Skeletal muscle cell (primary cell): ENCODE data around the gene BIN2.
"Not testable (repeated sequence)": the region's sequence is repeated elsewhere in the genome, so short reads cannot be mapped to it uniquely, and the experiment has no call there.

Experiments used
- DNase-seq: peaks from one replicate; pipeline ENCODE4 v3.0.0-alpha.2; 2010; ENCODE audit warnings: low read depth
- H3K4me3 ChIP-seq: 2 replicates; pipeline ENCODE4 v1.5.1; 2011; ENCODE audit warnings: low read depth, mild to moderate bottlenecking, control low read depth, low read length, moderate library complexity

Gene BIN2

DNA sequence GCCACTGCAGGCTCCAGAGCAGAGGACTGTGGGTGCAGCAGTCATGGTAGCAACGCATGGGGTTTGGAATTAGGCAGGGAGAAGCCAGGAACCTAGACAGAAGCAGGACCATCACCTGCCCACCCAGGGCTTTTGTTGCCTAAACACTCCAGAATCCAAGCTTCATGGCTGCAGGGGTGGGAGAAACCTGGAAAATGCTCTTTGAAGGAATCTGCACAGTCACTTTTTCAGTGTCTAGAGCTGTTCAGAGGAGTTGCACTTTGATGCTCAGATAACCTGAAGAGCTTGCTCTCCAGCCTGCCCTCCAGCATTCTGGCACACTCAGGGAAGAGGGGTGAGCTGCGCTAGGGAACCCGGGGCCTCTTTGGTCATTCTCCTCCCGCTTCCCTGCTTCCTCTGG, 24.1 kb upstream of the BIN2 start:
- DNase-seq = no peak
- H3K4me3 ChIP-seq = no peak overlapping the region

DNA sequence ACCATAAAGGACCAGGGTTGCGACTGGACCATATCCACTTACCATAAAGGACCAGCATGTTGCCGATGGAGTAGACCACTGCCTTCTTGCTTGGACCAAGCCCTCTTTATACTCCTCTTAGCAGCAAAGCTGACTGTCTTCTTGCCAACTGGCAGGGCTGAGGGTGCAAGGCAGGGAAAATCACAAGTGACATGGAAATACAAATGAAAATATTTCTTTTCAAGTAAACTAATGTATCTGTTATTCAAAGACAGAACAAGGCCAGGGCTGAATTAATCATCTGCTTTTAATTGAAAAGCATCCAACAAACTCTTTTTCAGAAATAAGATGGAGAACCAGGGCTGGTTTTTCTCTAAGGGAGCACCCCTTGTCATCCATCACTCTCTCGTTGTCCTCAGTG, 22.6 kb upstream of the BIN2 start, which contains the start of gene CELA1:
TSS of gene CELA1 (minus strand) at position 99 of the 400 bp plus-strand sequence. CDS start at position 58, 41 bp downstream.
- no peak within 1 kb of the TSS for H3K4me3 ChIP-seq
- DNase-seq = no peak

DNA sequence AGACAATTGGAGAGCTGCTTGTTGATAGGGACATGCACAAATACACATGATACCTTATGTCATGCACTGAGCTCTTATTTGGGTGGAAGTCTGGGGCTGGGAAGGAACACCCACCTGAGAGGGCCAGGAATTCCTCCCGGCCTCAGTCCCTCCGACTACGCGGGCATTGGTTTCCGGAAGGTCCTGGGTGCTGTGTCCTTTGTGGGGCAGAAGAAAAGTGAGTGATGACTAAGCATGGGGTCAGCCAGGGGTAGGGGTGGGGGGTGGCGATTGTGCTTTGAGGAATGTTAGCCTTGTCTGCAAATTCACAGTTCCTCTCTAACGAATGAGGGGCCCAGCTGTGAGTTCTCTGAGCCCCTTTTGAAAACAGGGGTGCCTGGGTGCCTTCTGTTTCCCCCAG, 21.7 kb upstream of the BIN2 start:
- no peak overlapping the region for H3K4me3 ChIP-seq
- DNase-seq = no peak

DNA sequence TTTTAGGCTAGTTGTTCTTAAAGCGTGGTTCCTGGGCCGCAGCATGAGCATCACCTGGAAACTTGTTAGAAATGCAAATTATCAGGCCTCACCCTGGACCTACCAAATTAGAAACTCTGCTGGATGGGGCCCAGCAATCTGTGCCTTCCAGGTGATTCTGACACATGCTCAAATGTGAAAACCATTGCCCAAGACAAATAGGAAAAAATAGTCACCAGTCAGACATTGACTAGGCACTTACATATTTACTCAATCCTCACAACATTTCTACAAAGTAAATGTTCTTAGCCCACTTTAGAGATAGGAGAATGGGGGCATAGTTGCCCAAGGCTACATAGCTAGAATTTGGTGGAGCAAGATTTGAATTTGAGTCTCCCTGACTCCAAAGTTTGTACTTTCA, 19.2 kb upstream of the BIN2 start:
- H3K4me3 ChIP-seq = no peak overlapping the region
- DNase-seq = no peak

DNA sequence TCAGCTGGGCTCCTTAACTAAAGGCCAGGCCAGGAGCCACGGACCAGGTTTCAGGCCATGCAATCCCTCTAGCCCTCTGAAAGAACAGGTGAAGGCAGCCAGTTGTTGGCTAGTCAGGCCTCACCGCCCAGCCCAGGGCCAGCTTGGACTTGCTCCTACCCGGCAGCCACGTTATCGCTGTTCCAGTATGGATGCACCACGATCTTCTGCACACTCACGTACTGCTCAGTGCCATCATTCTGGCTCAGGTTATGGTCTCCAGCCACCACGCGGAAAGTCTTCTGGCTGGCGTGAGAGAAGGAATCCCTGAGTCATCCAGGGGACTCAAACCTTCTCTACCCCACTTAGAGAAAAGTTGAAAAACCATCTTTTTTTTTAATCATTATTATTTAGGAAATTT, 18.4 kb upstream of the BIN2 start:
- no peak for DNase-seq
- no peak overlapping the region for H3K4me3 ChIP-seq

- DNase-seq = no peak
- peak overlapping the region; percentile 11 for H3K4me3 ChIP-seq
Measured at GRCh38 chr12:51341251-51342007, 17.5 kb upstream of the BIN2 start.

DNA sequence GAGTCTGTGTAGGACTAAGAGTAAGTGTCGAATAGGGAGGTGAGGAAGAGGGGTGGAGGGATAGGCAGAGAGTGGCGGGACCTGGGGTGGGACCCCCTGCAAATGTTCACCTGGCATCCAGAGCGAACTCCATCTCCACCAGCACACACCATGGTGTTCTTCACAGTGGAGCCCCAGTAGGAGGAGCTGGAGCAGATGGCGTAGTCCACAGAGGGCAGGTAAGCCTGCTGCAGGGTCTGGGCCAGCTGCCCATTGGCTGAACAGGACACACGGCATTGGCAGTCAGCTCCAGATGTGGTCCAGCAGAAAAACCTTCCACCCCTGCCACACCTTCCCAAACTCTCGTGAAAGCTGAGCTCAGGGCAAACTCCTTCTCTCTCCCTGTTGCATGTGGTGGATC, 15.8 kb upstream of the BIN2 start:
- H3K4me3 ChIP-seq = no peak overlapping the region
- no peak for DNase-seq

- DNase-seq = not testable (repeated sequence)
Measured at GRCh38 chr12:51337336-51337735, 13.4 kb upstream of the BIN2 start.

GRCh38 chr12:51335931-51336330, 12.0 kb upstream of the BIN2 start:
- no peak overlapping the region for H3K4me3 ChIP-seq
- DNase-seq = no peak

More at GRCh38 chr12:51337336-51337735, 13.4 kb upstream of the BIN2 start:
- not testable (repeated sequence) for H3K4me3 ChIP-seq

DNA sequence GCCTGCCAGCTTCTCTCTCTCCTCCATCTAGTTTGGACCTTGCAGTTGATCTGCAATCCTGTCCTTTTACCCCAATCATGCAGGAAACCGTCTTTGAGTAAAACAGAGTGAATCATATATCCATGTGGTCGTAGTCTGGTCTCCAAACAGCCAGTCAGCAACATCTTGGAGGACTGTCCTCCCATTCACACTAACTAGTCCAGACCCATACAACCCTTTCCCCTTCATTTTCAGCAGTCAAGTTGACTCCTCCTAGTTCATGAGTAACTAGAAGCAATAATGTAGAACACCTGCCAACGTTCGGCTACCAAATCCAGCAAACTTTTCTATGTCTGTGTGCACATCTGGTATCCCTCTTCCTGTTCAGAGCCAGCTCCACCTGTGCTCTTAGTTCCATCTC, 10.8 kb upstream of the BIN2 start:
- DNase-seq = no peak
- no peak overlapping the region for H3K4me3 ChIP-seq

DNA sequence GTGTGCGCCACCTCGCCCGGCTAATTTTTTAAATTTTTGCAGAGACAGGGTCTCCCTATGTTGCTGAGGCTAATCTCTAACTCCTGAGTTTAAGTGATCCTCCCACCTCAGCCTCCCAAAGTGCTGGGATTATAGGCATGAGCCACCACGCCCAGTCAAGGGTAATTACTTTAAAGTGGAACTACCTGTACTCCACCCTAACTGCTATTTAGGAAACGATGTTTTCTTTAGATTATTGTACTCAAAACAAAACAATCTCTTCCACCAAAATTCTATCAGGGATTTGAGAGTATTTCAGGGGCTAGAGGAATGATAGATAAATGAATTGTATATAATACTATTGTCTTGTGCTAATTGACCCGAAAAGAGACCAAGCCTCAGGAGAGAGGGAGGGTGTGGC, 9.6 kb upstream of the BIN2 start:
- DNase-seq = no peak
- H3K4me3 ChIP-seq = no peak overlapping the region

DNA sequence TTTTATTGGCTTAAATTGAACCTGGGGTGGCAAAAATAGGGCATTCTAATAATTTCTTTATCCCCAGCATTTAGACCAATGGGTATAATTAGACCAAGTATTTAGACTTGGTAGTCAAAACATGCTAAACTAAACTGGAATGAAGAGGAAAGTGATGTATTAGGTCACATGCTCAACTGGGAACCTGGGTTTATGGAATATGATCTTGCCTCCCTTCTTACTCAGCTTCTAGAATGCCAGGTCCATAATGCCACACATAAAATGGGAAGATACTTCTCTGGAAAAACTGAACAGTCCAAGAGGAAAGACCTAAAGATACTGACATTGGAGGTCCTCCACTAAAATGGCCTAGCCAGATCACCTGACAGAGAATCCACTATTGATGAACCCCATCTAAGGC, 6.2 kb upstream of the BIN2 start:
- DNase-seq = no peak
- no peak overlapping the region for H3K4me3 ChIP-seq

- DNase-seq = no peak
- no peak overlapping the region for H3K4me3 ChIP-seq
Measured at GRCh38 chr12:51329742-51330141, 5.8 kb upstream of the BIN2 start.

DNA sequence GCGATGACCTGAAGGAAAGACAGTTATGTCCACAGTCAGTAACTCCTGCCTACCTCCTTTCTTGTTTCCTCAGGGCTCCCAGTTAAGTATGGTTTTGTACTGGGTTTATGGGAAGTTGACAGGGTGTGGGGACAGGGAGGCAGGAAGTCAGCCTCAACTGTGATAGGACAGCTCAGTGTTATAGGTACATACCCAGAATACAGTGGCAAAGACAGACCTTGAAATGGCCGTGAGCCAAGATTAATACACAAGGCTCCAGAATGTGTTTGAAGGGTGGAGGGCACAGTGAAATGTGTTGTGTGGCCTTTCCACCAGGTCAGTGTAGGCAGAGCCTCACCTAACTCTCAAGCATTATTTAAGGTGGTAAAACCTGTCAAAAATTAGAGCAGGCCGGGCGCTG, 4.6 kb upstream of the BIN2 start:
- DNase-seq = no peak
- no peak overlapping the region for H3K4me3 ChIP-seq

- H3K4me3 ChIP-seq = no peak overlapping the region
- peak; percentile 37 for DNase-seq
Measured at GRCh38 chr12:51326698-51327439, 2.9 kb upstream of the BIN2 start.

DNA sequence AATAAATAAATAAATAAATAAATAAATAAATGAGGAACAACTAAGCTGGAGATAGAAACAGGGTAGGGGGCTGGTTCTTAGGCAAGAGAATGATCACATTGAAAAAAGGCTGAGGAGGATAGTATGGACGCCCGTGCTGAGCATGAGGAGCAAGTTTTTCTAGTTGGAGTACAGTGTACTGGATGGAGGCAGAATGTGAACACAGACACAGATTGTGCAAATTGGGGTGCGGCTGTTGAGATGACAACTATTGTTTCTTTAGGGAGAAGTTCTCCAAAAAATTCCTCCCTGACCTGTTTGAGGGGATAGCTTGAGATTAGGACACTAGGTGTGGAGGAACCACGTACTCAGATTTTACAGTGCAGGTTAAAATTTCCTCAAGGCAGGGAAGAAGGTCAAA, 979 bp upstream of the BIN2 start:
- H3K4me3 ChIP-seq = no peak overlapping the region
- no peak for DNase-seq

GRCh38 chr12:51323317-51323960, 535 bp downstream of the BIN2 start:
- DNase-seq = no peak
- H3K4me3 ChIP-seq = no peak overlapping the region

DNA sequence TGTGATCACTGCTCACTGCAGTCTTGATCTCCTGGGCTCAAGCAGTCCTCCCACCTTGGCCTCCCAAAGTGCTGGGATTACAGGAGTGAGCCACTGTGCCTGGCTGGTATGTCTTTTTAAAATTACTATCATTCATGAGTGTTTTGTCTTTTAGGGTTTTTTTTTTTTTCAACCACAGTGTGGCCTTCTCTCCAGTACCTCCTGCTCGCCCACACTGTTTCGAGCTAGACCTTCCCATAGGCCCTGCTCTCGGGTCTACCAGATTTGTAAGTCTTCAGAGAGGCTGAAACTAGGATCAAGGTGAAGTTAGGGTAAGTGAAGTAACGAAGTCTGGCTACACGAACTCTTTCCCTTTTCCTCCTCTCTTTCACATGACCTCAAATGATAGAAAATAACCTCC, 1.5 kb downstream of the BIN2 start:
- H3K4me3 ChIP-seq = no peak overlapping the region
- DNase-seq = no peak

- no peak for DNase-seq
- H3K4me3 ChIP-seq = no peak overlapping the region
Measured at GRCh38 chr12:51321882-51322281, 2.1 kb downstream of the BIN2 start.

DNA sequence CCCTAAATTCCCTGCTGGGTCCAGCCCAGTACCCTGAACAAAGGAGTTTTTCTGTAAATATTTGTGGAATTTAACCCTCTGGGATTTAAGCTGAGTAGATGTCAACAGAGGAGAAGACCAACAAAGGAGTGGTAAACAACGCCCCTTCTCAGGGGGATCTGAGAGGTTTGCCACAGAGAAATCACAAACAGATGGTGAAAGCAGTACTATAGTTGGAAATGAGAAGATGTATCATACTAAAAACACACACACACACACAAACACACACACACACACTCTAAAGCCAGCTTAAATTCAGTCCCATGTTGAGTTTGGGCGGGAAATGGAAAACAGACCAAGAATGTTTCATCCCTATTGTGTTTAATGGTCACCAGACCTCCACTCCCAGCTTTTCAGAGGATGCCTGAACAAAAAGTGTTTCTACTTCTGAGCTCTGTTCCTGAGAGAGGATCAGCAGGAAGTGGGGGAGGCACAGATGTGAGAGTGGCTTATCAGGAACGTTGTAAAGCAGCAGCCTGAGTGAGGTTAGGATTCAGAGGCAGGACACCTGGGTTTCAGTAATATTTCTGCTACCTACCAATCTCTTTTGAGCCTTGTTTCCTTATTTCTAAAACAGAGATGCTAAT, 3.2 kb downstream of the BIN2 start:
- DNase-seq = no peak
- no peak overlapping the region for H3K4me3 ChIP-seq
